ENCODE measurements around the gene SLC7A10. TPM values are rescaled to one million over a fixed set of nuclear protein-coding genes. Genes with fewer than 3 reads are reported as not detected.
"Not testable (repeated sequence)": the region's sequence is repeated elsewhere in the genome, so short reads cannot be mapped to it uniquely, and the experiment has no call there.

Gene SLC7A10
- total RNA-seq, 1 donor from 2014 or later = not detected

GRCh38 chr19:33227242-33227650 lies 1.6 kb upstream of the SLC7A10 start:
- H3K4me3 ChIP-seq (ENCODE audit: low read depth, low read length) = no peak overlapping the region
- no peak for TF ChIP-seq CTCF (conservative IDR thresholded peaks at IDR 0.05; ENCODE audit: low read depth, low read length)
- no peak for DNase-seq (ENCODE audit: low read depth)

GRCh38 chr19:33226550-33227241 lies 1.0 kb upstream of the SLC7A10 start:
- no peak for TF ChIP-seq CTCF (conservative IDR thresholded peaks at IDR 0.05; ENCODE audit: low read depth, low read length)
- H3K4me3 ChIP-seq (ENCODE audit: low read depth, low read length) = no peak overlapping the region
- no peak for DNase-seq (ENCODE audit: low read depth)

GRCh38 chr19:33224694-33225457 lies 774 bp downstream of the SLC7A10 start:
- DNase-seq (ENCODE audit: low read depth) = no peak
- no peak overlapping the region for H3K4me3 ChIP-seq (ENCODE audit: low read depth, low read length)

GRCh38 chr19:33222255-33222654 lies 3.4 kb downstream of the SLC7A10 start:
- DNase-seq (ENCODE audit: low read depth); H3K4me3 ChIP-seq (ENCODE audit: low read depth, low read length): not testable (repeated sequence)

More at GRCh38 chr19:33224694-33225457, 774 bp downstream of the SLC7A10 start:
- no peak for TF ChIP-seq CTCF (conservative IDR thresholded peaks at IDR 0.05; ENCODE audit: low read depth, low read length)

GRCh38 chr19:33221638-33222037 lies 4.0 kb downstream of the SLC7A10 start:
- DNase-seq (ENCODE audit: low read depth) = no peak
- TF ChIP-seq CTCF (conservative IDR thresholded peaks at IDR 0.05; ENCODE audit: low read depth, low read length) = no peak
- H3K4me3 ChIP-seq (ENCODE audit: low read depth, low read length) = no peak overlapping the region

GRCh38 chr19:33220735-33221134 lies 4.9 kb downstream of the SLC7A10 start:
- H3K4me3 ChIP-seq (ENCODE audit: low read depth, low read length) = no peak overlapping the region
- DNase-seq (ENCODE audit: low read depth) = no peak
- TF ChIP-seq CTCF (conservative IDR thresholded peaks at IDR 0.05; ENCODE audit: low read depth, low read length) = no peak

- no peak for DNase-seq (ENCODE audit: low read depth)
- no peak for TF ChIP-seq CTCF (conservative IDR thresholded peaks at IDR 0.05; ENCODE audit: low read depth, low read length)
- no peak overlapping the region for H3K4me3 ChIP-seq (ENCODE audit: low read depth, low read length)
Measured at GRCh38 chr19:33220115-33220514, 5.5 kb downstream of the SLC7A10 start.

Measured in epithelial cell of proximal tubule (primary cell).